HG02870 (cell line): Measurements from ENCODE around the gene ZNF554.

ENCODE experiments used
- ATAC-seq: cut with Tn5 transposase; IDR thresholded peaks from one replicate; pipeline ENCODE4 v1.9.1; 2021; ENCODE audit warnings: mild to moderate bottlenecking, moderate library complexity; ENCODE audit not compliant: unreplicated experiment

The ZNF554 gene

DNA sequence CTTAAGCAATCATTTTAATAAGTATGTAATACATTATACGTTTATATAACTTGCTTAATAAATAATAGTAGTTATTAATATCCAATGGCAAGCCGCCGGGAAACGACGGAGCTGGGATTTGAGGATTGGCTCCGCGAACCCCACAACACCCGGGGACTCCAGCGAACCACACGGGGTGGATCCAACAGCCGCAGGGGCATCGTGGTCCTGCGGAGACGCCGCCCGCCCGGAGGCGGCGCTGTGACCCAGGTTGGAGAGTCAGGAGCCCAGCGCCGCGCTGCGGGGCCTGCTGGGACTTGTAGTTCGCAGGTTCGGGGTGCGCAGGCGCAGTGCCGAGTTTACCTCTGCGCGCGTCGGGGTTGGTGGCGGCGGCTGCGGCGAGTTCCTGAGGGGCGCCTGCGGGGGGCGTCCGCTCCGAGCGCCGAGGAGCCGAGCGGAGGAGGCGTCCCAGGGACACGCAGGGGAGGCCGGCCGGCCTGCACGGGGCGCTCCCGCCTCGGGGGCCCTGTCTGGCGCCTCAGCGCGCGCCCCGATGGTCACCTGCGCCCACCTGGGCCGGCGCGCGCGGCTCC, at the start of gene ZNF554:
Gene ZNF554 (plus strand): TSS at position 329 of the 572 bp plus-strand sequence. CDS start 204 bp downstream, at position 533.
- ATAC-seq, result peak; percentile 69

DNA sequence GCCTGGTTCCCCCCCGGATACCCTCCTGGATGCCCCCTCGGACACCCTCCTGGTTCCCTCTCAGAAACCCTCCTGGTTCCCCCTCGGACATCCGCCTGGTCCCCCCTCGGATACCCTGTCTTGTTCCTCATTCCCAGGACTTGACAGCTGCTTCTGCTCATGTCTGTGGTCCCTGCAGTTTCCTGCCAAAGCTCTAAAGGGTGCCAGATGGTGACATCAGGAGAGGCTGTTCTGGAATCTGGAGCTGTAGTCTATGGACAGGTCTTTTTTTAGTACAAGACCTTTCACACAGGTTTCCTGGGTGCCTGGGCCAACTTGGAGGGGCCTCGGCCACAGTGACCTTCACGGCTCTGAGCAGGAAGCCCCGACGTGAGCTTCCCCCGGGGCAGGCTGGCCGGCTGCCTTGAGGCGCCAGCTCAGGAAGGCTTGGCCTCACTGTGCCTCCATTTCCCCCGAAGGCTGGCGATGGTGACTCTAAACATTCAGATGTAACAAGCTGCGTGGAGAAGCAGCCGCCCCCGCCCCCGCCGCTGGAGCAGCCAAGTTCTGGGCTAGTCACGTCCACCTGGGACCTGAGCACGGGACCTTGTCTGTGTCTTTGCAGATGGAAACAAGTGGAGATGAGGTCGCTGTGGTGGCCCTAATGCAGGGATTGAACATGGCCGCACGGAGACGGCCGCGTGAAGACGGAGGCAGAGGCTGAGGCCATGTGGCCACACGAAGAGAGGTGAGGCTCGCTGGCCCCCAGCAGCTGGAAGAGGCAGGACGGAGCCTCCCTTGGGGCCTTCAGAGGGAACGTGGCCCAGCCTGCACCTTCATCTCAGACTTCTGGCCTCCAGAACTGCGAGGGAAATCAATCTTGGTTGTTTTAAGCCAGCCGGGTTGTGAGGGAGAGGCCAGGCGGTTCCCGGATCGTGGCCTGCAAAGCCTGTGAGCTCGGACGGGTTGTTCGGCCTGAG, 49.3 kb upstream of the ZNF554 start:
- no peak for ATAC-seq

DNA sequence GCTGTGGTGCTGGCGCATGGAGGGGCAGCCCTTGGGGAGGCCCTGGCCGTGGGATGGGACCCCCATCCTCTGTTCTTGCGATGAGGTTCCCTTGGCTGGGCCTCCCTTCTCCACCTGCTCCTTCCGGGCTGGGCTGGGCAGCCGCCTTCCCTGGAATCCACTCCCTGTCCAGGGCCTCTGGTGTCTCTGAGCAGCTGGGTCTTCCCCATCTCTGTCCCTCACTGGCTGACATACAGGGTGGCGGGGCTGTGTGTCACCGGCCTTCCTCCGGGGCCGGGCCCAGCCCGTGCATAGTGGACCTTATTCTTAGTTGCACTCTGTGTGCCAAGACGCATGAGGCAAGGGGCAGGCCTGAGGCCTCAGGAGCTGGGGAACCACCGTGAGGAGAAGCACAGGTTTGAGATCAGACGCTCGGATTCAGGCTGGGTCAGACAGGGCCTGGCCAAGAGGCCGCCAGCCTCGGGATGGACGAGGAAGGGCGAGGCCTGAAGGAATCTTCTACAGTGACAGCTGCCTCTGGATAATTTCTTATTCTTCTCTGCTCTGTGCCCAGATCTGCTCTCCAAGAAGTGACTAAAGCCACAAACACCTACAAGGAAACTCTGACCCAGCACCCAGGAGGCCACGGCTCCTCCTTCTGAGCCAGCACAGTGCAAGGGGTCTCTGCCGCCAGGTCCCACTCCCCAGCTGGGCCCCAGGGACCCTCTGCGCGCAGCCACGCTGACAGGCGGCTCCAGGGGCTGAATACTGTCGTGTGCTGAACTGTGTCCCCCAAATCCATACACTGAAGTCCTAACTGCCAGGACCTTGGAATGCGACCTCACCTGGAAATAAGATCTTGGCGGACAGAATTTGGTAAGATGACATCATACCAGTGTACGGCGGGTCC, 47.6 kb upstream of the ZNF554 start:
- no peak for ATAC-seq

DNA sequence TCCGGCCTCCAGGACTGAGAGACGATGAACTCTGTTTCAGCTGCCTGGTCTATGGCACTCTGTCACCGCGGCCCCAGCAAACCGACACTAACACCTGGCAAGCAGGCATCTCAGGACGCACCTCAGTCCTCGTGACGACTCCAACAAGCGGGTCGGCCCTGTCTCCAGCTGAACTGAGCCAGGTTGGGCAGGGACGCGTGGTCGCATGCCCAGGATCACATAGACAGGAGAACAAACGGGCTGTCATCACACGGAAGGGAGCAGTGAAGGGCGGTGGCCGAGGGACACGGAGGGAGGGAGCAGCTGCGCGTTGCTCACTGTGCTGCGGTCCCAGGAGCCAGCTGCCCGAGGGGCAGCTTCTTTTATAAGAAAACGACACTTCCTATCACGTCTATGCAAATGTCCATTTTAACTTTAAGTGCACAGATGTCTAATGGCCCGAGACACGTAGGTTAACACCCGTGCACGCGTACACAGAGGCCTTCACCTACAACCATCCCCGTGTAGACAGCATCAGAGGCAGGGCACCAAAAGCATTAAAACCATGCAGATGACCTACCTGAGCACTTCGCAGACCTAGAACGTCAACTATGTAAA, 45.5 kb upstream of the ZNF554 start:
- no peak for ATAC-seq

DNA sequence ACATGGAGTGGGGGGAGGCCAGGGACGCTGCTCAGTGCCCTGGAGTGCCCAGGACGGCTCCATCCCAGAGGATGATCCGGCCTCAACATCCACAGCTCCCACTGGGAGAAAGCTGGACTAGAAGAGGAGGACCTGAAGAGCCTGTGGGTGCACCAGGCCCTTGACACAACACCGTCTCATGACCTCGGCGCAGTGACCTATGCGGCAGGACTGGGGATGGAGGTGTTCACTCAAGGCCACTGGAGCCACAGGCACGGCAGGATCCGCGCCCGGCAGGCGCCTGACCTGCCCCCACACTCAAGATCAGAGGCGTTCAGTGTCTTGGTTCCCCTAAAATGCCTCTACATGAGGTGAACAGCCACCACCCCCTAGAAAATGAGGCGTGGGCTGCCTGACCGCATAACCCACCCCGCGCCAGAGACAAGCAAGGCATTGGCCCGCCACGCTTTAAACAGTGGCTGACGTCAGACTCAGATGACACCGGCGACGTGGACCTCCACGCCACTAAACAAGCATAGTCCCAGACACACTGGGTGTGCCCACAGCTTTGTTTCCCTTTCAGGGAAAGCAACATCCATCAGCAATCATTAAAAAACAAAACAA, 44.6 kb upstream of the ZNF554 start:
- ATAC-seq, result no peak

DNA sequence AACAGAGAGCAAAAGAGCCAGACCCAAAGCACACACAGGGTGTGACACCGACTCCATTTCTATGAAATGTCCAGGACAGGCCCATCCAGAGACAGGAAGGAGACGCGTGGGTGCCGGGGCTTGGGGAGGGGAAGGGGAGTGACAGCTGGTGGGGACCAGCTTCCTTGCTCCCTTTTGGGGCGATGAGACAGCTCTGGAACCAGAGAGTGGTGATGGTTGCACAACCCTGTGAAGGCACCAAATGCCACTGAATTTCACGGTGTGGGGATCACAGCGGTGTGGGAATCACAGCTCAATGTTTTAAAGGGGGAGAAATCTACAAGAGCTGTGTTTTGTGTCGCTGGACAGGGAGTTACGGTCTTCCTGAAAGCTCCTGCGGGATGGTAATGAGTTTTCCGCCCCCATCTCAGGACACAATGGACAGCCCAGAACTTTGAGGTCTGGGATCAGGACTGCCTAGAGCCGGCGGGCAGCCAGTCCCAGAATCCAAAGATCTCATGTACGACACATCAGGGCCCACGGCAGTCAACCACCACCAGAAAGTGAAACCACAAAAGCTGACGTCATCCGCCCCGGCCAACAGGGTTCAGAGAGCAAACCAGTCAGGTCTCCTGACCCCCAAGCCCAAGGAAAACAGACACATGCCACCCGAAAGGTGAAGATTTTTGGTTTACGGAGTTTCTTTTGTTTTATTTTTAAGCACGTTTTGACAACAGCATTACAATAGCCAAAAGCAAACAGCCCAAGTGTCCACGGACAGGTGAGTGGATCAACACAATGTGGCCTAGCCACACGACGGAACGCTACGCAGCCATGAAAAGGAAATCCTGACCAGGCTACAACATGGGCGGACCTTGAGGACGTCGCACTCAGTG, 43.9 kb upstream of the ZNF554 start:
- no peak for ATAC-seq

DNA sequence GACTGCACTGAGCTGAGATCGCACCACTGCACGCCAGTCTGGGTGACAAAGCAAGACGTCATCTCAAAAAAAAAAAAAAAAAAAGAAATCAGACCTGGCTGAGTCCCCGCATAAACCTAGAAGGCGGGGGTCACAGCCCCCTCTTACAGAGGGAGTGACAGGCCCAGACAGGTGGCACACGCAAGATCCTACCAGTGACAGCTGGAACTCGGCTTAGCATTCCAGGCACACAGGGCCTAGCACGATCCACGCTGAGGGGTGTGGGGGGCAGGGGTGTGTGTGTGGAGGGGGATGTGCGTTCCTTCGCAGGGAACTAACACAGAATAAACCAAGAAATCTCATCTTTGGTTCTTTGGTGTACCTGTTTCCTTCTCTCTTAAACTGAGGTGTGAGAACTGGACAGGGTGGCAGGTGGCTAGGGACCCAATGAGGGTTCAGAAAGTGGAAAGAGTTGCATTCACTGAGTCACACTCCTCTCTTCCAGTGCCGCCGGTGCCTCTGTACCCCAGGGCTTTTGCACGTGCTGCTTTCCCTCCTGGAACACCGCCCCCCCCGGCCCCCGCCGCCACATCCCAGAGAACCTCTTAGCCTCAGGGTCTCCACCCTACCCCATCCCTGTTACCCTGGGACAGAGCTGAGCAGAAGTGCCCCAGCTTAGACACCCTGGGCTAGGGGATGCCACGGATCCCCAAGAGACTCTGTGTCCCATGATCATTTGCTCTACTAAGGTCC, 41.5 kb upstream of the ZNF554 start:
- no peak for ATAC-seq

DNA sequence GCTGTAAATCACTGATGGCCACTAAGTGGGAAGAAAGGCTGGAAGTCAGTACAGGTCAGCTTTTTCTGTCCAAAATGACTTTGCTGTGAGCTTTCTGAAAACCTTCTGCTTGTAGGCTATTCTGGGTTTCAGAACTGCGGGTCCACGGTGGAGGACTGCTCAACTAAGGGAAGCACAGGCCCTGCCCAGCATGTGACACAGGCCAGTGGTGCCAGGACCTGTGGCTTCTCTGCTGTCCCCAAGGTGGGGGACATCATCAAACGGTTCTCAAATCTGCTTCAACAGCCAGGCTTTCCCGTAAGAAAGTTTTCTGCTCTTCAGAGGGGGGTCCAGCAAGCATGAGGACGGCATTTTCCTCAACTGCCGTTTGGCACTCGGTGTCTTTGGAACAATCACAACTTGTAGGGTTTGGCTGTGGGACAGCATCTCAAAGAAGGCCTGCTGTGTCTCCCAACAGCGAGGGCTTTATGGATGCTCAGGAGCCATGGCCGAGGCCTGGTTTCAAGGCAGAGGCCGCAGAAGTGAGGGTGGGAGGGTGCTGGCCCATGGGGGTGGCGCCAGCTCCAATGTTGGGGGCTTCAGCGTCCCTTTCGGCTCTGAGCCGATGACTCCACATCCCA, 40.4 kb upstream of the ZNF554 start:
- ATAC-seq, result no peak

DNA sequence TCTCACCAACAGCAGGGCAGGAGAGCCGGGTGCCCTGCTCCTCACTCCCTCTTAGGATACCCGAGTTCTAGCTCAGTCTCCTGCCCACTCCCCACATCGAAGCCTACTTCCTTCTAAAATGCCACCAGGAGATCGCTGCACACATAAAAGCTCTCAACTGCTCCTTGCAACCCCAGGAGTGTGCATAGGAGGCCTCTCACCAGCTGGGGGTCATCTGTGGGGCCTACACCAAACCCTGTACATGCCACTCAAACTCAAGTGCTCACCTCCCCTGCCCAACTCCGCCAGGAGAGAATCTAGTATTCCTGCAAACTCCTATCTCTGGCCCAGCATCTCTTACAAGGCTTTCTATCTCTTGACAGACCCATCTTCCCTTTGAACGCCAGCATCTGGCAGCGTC, 39.4 kb upstream of the ZNF554 start:
- ATAC-seq, result no peak

DNA sequence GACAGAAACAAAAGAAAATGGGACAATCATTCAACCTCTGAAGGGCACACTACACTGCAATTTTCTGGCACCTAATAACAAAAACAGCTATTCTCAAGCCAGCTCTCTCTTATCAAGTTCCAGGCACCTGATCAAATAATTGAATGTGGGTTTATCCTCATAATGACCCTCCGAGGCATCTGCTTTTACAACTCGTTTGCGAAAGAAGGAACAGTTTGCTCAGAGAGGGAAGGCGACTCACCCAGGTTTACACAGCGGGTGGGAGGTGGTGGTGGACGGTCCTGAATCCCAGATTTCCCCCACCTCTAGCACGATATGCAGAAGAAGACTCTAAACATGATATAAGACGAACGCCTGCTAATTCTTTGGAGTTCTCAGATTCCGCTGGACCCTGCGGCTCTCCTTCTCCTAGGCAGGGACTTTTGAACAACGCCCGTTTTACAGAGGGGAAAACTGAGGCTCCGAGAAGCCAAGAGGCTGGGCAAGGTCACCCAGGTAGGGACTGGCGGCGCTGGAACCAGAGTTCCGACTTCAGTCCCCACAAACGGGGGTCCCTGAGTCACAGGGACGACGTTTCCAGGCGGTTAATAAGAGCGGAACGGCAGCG, 37.2 kb upstream of the ZNF554 start:
- ATAC-seq, result no peak

DNA sequence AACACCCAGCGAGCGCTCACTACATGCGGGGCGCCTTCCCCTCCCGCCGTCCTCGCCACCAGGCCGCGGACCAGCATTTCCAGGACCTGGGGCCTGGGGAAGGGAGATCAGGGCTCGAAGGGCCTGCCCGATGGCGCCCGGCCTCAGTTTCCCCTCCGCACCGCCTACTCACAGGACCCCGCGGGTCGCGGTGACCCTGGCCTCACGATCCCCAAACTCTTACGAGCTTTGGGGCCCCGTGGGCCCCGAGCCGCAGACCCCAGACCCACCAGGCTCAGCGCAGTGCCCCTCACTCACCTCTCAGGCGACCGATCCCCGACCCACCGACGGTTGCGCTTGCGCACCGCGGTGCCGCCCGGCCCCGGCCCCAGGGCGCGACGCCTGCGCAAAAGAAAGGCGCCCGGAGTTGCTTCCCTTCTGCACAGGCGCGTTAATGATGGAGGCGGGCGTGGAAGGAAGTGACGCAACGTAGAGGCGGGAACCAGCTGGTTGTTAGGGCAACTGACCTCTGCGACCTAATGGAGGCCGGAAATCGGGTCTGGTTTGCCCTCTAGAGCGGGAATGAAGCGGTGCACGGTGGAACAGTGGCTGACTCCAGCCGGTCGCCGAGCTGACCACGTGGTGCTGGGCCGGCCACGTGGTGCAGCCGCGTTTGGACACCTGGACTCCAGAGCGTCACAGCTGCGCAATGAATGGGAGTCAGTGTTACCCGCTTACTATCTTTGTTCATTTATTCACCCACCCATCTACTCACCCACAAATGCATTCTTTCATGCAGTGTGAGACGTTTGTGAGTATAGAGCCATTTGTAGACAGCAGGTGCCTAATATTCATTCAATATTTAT, 36.5 kb upstream of the ZNF554 start, which contains the start of gene SGTA:
Gene SGTA (minus strand): TSS at position 338 of the 845 bp plus-strand sequence. CDS start 14,205 bp downstream, outside the sequence.
- ATAC-seq, result peak; percentile 79

DNA sequence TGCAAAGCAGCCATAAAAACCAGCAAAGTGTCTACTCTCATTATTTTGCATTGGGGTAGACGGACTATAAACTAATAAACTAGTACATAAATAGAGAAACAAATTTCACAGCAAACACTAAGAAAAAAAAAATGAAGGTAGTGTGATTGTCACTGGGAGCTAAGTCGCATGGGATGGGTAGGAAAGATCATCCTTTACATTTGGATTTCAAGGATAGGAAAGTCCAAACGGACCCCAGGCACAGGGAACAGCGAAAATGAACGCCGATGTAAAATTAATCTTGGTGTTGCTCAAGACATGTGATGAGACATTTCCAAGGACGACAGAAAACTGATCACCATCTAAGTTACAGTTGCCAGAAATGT, 35.9 kb upstream of the ZNF554 start:
- no peak for ATAC-seq

DNA sequence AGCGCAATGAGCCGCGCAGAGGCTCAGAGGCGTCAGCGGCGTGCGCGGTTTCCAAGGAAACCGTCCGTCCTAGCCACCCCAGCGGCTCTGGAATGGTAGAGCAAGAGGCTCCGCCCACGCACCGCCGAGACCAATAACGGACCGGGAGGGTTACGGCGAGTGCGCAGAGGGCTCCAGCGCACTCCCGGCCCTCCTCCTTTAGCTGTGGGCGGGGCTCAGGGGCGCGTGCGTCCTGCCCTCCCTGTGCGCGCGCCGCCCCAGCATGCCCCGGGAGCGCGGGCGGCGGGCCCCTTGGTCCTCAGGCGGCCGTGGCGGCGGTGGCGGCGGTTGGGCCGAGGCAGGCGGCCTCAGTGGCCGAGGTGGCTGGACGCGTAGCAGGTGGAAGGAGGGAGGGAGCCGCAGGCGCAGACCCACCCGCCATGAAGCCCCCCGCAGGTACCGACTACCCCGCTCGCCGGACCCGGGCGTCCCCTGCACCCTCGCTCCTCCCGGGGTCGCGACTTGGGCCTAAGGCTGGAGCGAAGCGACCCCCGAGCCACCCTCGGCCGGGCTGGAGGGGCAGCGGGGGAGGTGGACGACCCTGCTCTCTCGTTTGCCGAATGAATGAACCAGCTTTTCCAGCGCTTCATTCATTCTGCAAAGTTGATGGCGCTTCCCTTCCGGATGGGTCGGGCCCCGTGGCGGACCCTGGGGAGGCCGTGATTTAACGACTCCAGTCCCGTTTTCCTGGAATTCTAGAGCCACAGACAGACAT, 34.2 kb upstream of the ZNF554 start, which contains the start of gene THOP1:
Gene THOP1 (plus strand): TSS at position 260 of the 754 bp plus-strand sequence. CDS start 160 bp downstream, at position 420.
- peak; percentile 54 for ATAC-seq

DNA sequence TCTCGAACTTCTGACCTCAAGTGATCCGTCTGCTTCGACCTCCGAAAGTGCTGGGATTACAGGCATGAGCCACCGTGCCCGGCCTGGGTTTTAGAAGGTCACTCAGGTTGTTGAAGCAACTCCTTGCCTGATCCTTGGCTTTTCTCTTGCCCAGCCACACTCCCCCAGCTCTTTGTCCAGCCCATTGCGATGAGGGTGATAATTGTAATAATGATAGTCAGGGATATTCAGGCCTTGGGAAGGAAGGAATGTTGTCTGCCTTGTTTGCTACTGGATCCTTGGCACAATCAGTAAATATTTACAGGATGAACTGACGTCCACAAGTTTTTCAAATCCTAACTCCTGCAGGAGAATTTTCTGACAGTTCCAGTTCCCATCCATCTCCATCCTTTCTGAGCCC, 32.6 kb upstream of the ZNF554 start:
- ATAC-seq, result no peak

DNA sequence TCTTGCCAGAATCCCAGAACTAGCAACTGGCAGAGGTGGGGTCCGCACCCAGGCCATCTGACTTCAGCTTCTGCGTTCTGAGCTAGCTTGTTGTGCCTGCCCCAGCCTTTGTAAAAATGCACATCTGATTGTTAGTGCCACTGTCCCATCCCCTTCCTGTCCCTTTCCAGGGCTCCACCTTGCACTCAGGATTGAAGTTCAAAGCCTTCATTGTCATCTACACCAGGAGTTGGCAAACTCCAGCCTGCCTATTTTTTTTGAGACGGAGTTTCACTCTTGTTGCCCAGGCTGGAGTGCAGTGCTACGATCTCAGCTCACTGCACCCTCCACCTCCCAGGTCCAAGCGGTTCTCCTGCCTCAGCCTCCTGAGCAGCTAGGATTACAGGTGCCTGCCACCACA, 31.4 kb upstream of the ZNF554 start:
- no peak for ATAC-seq

DNA sequence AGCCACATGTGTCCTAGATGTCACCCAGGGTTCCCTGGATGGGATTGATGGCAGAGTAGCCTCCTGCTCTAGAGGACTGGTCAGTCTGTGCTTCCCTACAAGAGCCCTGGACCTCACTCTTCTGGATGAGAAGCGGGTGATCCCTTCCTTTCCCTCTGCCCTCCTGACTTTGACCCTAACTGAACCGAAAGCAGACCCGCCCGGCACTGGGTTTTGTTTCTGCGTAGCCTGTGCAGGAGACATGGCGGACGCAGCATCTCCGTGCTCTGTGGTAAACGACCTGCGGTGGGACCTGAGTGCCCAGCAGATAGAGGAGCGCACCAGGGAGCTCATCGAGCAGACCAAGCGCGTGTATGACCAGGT, 29.5 kb upstream of the ZNF554 start:
- no peak for ATAC-seq
